DMS153 (cell line): Measurements from ENCODE around the gene SLC35G3.
"Not testable (repeated sequence)": the region's sequence is repeated elsewhere in the genome, so short reads cannot be mapped to it uniquely, and the experiment has no call there.

ENCODE experiments used
- DNase-seq: peaks from one replicate; lab custom pipeline; 2025; lab: John Stamatoyannopoulos, UW

Gene SLC35G3

DNA sequence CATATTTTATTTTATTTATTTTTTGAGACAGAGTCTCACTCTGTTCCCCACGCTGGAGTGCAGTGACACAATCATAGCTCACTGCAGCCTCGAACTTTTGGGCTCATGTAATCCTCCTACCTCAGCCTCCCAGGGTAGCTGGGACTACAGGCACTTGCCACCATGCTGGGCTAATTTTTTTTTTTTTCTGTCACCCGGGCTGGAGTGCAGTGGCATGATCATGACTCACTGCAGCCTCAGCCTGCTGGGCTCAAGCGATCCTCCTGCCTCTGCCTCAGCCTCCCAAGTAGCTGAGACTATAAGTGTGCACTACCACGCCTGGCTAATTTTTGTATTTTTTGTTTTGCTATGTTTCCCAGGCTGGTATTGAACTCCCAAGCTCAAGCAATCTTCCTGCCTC is 29.5 kb downstream of the SLC35G3 start:
- no peak for DNase-seq

GRCh38 chr17:35163886-35164285 is 30.3 kb downstream of the SLC35G3 start:
- no peak for DNase-seq

GRCh38 chr17:35162755-35163154 is 31.4 kb downstream of the SLC35G3 start:
- DNase-seq: no peak

- no peak for DNase-seq
These were observed 32.9 kb downstream of the SLC35G3 start for GRCh38 chr17:35161281-35161761.

DNA sequence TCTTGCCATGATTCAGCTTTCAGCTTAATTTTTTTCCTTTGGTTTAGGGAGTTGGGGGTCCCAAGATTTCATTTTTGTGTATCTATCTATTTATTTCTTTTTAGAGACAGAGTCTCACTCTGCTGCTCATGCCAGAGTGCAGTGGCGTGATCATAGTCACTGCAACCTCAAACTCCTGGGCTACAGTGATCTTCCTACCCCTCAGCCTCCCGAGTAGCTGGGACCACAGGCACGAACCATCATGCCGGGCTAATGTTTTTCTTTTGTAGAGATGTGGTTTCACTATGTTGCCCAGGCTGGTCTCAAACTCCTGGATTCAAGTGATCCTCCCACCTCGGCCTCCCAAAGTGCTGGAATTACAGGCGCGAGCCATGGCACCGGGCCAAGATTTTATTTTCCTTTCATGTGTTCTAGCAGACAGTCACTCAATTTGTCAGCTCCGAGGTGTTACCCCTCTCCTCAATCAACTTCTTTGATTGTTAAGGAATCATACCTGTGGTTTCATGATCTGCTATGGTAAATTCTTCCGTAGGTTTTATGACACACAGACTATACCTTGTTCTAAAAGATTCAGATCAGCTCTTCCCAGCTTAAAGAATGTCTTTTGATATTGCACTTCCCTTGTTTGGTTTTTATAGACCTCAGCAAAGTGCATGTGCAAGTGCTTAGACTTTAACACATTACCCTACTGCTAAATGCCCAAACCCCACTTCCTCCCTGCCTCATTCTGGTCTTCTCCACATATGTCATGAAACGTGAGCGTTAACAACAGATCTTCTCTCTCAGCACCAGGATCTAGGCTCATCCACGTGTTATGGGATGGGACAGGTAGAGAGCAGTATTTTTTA is 33.6 kb downstream of the SLC35G3 start:
- no peak for DNase-seq

DNA sequence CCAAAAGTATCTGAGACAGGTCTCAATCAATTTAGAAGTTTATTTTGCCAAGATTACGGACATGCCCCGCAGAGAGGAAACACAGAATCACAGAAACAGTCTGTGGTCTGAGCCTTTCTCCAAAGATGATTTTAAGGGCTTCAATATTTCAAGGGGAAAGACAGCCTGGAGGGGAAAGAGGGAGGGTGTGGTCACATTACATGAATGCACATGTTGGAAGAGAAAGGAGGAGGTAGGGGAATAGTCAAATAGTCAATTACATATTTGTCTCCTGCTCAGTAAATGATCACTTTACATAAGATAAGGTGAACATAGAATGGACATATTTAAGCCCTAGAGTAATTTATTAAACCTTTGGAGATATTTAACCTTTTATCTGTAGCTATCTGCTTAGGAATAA is 34.3 kb downstream of the SLC35G3 start:
- no peak for DNase-seq

GRCh38 chr17:35155246-35155645 is 38.9 kb downstream of the SLC35G3 start:
- no peak for DNase-seq

- no peak for DNase-seq
These were observed 39.7 kb downstream of the SLC35G3 start for GRCh38 chr17:35154196-35155165.

DNA sequence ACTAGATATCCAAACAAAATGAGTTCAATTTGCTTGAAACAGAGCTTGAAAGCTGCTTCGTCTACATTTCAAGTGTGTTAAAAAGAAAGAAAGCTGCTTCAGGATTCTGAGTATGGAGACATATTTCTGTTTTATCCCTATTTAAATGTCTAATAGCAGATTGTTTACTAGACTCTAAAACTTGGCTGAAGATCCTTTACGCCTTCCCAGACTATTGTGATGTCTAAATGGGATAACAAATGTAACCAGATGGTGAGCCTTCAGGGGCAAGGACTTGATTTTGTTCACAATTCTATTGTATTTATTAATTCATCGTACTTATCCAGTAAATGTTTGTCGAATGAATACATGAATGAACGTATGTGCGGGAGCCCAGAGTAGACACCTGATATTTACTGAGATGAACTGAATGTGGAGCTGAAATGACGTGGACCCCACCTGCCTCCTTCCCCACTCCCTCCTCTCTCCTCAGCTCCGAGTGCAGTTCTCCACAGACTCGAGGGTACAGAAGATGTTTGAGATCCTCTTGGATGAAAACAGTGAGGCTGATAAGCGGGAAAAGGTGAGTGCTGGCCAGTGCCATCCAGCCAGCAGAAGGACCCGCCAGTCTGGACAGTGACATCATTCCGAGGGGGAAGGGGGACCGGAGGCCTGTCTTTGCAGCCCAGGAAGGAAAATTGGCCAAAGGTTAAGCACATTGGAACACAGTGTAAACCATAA is 41.6 kb downstream of the SLC35G3 start:
- DNase-seq: no peak

- DNase-seq: not testable (repeated sequence)
These were observed 43.1 kb downstream of the SLC35G3 start for GRCh38 chr17:35151080-35151479.

GRCh38 chr17:35149941-35150340 is 44.3 kb downstream of the SLC35G3 start:
- no peak for DNase-seq

GRCh38 chr17:35148144-35148543 is 46.0 kb downstream of the SLC35G3 start:
- DNase-seq: no peak

- no peak for DNase-seq
These were observed 46.8 kb downstream of the SLC35G3 start, which contains the start of gene UNC45B for GRCh38 chr17:35147375-35147905. TSS of gene UNC45B (plus strand) at chr17:35147817. CDS start at chr17:35148264, 447 bp downstream.

DNA sequence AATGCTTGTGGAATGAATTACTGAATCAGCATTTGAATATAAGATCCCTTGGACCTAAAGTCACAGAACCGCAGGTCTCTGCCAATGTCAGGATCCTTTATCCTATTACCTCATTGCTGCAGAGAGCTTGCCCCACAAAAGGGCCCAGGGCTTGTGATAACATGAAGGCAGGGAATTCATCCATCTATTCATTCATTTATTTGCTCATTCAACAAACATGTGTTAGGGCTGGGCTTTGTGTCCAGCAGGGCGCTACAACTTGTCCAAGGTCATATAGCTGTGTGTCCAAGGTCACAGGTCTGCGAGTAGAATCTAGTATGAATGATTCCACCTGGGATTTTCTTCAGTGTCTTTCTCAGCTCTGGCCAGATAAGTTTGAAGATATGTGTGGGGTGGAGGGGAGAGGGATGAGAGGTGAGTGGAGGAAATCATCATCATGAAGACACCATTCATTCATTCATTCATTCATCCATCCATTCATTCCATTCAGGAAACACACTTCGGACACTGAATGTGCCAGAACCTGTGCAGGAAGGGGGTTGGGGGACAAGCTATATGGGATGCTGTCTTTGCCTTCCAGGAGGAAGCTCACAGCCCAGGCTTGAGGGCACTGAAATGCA is 47.9 kb downstream of the SLC35G3 start:
- no peak for DNase-seq

- DNase-seq: no peak
These were observed 49.4 kb downstream of the SLC35G3 start for GRCh38 chr17:35144840-35145239.
